Adrenal gland (tissue), 12 donors: ENCODE results near the gene GMDS. TPM values are rescaled to one million over a fixed set of nuclear protein-coding genes. Genes with fewer than 3 reads are reported as not detected.

Experiments
- DNase-seq, 7 donors: peaks; one replicate each; pipeline ENCODE4 v3.0.0-alpha.2; 2019 to 2020
- H3K27ac ChIP-seq, 5 donors: fragments of 200-600 bp; sonication (generic) in 4 of 5; 1 replicate in 3 of 5; 2 replicates in 2 of 5; pipeline versions ENCODE4 v1.5.1 to v1.8.0; 2016 to 2020; ENCODE audit warnings: mild to moderate bottlenecking in 1 of 5
- H3K27me3 ChIP-seq: fragments of 200-600 bp; 2 replicates; pipeline ENCODE4 v1.8.0; 2021
- H3K36me3 ChIP-seq, 2 donors: fragments of 200-600 bp; replicated peaks in 1 of 2; 1 replicate in 1 of 2; 2 replicates in 1 of 2; pipeline versions ENCODE4 v1.5.1 to v1.8.0; 2018 to 2022
- H3K4me1 ChIP-seq, 2 donors: fragments of 200-600 bp; replicated peaks in 1 of 2; 1 replicate in 1 of 2; 2 replicates in 1 of 2; pipeline versions ENCODE4 v1.5.1 to v1.8.0; 2018 to 2021
- H3K4me3 ChIP-seq, 4 donors: fragments of 200-600 bp; sonication (generic) in 3 of 4; one replicate each; pipeline ENCODE4 v1.5.1; 2016 to 2018
- H3K9me3 ChIP-seq, 3 donors: fragments of 200-600 bp; sonication (generic) in 1 of 3; replicated peaks in 1 of 3; 1 replicate in 2 of 3; 2 replicates in 1 of 3; pipeline versions ENCODE4 v1.5.1 to v1.8.0; 2016 to 2021
- POLR2A ChIP-seq, 2 donors: fragments of 450-650 bp; IDR thresholded peaks; one replicate each; pipeline ENCODE4 v1.6.1; 2017; ENCODE audit warnings: antibody characterized with exemption in 2 of 2, mild to moderate bottlenecking in 2 of 2, moderate library complexity in 1 of 2
- WGBS, 4 donors: extraction: QIAGEN DNeasy Blood & Tissue Kit in 2 of 4; methylation state at CpG; one replicate each; pipeline versions ENCODE4 v1.1.5 to v1.1.7; 2013 to 2017; 5-methylcytosine and 5-hydroxymethylcytosine counted together
- intact Hi-C, 2 donors: fragments of 100-400 bp; cut with DNase I; formaldehyde crosslinking; loops; one replicate each; pipeline versions ENCODE4 v1.14.1 to v1.15.0; 2022 to 2023
- polyA plus RNA-seq, 3 donors: library from polyadenylated mRNA; stranded (reverse); fragments of 200-250 nt in 2 of 3; fragments of 350-450 nt in 1 of 3; fragmentation: Illumina TruSeq in 1 of 3; extraction: RNeasy Lipid Tissue Mini Kit (QIAGEN cat#74804) in 1 of 3; gene quantifications; one replicate each; pipeline ENCODE4 v1.2.3, GENCODE V29; 2013 to 2014
- total RNA-seq, 9 donors: library from RNA; depleted of rRNA in 4 of 9; stranded (reverse); fragments of >200 nt in 4 of 9; fragments of 120-200 nt in 1 of 9; fragmentation: NEBNext Ultra II Directional in 1 of 9; extraction: Animal tissue kit (Norgen Biotek cat#: 25700) in 1 of 9; gene quantifications; one replicate each; pipeline versions ENCODE4 v1.1.0 to v1.2.4, GENCODE V29; 2013 to 2023
- TF ChIP-seq, protein P1 (sequence below), 6 experiments: fragments of 450-650 bp in 4 of 6; fragments of 200-600 bp in 2 of 6; sonication (generic) in 1 of 6; IDR thresholded peaks; 1 replicate in 5 of 6; 2 replicates in 1 of 6; pipeline versions ENCODE4 v1.5.1 to v1.8.0; 2016 to 2021; ENCODE audit warnings: antibody characterized with exemption in 6 of 6, mild to moderate bottlenecking in 2 of 6, moderate library complexity in 1 of 6
- donor health status: healthy with polysubstance abuse.
- donor health status: Bipolar disorder and iron deficiency.
- donor health status: DM: yes; HTN: yes; CAD: no.
- donor health status: DM: no; HTN: no; CAD: no.
- donor health status: DM: no; HTN: no; CAD: no.
- donor health status: DM: yes; HTN: yes; CAD: no.

The GMDS gene
- total and polyA plus RNA-seq, 12 donors = 8.5 to 39.2 (median 15.2) TPM

DNA sequence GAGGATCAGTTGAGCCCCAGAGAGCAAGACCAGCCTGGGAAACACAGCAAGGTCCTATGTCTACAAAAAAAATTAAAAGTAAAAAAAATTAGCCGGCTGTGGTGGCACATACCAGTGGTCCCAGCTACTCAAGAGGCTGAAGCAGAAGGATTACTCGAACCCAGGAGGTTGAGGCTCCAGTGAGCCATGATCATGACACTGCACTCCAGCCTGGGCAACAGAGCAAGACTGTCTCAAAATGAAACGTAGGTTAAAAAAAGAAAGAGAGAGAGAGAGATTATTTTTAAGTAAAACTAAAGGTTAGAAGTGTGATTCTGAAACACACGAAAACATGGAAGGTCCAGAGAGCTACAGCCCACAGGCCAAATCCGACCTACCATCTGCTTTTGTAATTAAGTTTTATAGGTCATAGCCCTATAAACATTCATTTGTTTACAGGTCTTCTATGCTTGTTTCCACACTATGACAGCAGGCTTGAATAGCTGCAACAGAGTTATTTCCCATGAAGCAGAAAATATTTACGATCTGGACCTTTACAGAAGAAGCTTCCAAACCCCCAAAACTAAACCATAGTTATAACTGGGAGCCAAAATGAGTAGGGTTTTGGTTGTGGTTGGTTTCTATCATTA lies 279.7 kb downstream of the GMDS start:
- TF ChIP-seq POLR2A (IDR thresholded peaks at IDR 0.05) = no peak
- TF ChIP-seq, protein P1, sequence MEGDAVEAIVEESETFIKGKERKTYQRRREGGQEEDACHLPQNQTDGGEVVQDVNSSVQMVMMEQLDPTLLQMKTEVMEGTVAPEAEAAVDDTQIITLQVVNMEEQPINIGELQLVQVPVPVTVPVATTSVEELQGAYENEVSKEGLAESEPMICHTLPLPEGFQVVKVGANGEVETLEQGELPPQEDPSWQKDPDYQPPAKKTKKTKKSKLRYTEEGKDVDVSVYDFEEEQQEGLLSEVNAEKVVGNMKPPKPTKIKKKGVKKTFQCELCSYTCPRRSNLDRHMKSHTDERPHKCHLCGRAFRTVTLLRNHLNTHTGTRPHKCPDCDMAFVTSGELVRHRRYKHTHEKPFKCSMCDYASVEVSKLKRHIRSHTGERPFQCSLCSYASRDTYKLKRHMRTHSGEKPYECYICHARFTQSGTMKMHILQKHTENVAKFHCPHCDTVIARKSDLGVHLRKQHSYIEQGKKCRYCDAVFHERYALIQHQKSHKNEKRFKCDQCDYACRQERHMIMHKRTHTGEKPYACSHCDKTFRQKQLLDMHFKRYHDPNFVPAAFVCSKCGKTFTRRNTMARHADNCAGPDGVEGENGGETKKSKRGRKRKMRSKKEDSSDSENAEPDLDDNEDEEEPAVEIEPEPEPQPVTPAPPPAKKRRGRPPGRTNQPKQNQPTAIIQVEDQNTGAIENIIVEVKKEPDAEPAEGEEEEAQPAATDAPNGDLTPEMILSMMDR (IDR thresholded peaks at IDR 0.05) = no peak
- Histone ChIP-seq H3K27ac (no peak overlapping the region), H3K4me3 (no peak overlapping the region), H3K36me3 (no peaks in the 10 kb centered on the region), H3K27me3 (no peaks in the 10 kb centered on the region), H3K9me3 (no peaks in the 10 kb centered on the region), H3K4me1 (no peaks in the 10 kb centered on the region)
- intact Hi-C loops = no loop called here
- no peak for DNase-seq
- 74 to 85% (median 79%) methylated on average over 6 of the region's 6 CpGs for WGBS, 4 donors

DNA sequence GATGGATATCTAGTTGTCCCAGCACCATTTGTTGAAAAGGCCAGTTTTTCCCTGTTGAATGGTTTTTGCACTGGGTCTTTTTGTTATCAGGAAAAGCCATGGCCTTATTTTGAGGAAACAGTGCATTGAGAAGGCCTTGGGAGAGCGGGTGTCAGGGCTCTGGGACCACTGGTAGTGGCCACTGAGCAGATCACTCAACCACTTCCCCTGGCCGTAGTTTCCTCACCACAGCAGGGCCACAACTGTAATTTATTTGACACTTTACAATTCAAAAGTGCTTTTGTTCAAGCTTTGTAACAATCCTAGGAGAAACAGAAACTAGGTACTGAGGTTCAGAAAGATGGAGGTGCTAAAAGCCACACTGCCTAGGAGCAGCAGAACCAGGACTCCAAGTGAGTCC lies 281.8 kb downstream of the GMDS start:
- WGBS, 4 donors = 83 to 100% (median 87%) methylated on average over 2 of the region's 2 CpGs
- intact Hi-C loops = no loop called here
- TF ChIP-seq, protein P1 (IDR thresholded peaks at IDR 0.05) = no peak
- no peak for TF ChIP-seq POLR2A (IDR thresholded peaks at IDR 0.05)
- H3K9me3 ChIP-seq = no peaks in the 10 kb centered on the region
- H3K27ac ChIP-seq = no peak overlapping the region
- H3K27me3 ChIP-seq = no peaks in the 10 kb centered on the region
- H3K4me1 ChIP-seq = no peaks in the 10 kb centered on the region
- no peaks in the 10 kb centered on the region for H3K36me3 ChIP-seq
- H3K4me3 ChIP-seq = no peak overlapping the region
- no peak for DNase-seq

DNA sequence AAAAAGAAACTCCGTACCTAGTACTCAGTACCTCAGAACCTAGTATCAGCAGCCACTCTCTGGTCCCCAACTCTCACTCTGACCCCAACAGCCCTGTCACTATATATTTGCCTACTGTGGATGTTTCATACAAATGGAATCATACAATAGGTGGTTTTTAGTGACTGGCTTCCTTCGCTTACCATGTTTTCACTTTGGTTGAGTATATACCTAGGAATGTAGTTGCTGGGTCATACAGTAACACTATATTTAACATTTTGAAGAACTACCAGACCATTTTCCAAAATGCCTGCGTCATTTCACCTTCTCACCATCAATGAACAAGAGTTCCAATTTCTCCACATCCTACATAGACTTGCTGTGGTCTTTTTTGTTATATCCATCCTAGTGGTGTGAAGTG lies 283.2 kb downstream of the GMDS start:
- Histone ChIP-seq H3K27me3 (no peaks in the 10 kb centered on the region), H3K4me1 (no peaks in the 10 kb centered on the region), H3K9me3 (no peaks in the 10 kb centered on the region), H3K4me3 (no peak overlapping the region), H3K27ac (no peak overlapping the region), H3K36me3 (no peaks in the 10 kb centered on the region)
- WGBS, 4 donors = 95 to 99% (median 97%) methylated on average over 3 of the region's 3 CpGs
- intact Hi-C loops = no loop called here
- no peak for DNase-seq
- no peak for TF ChIP-seq POLR2A (IDR thresholded peaks at IDR 0.05)
- TF ChIP-seq, protein P1 (IDR thresholded peaks at IDR 0.05) = no peak

DNA sequence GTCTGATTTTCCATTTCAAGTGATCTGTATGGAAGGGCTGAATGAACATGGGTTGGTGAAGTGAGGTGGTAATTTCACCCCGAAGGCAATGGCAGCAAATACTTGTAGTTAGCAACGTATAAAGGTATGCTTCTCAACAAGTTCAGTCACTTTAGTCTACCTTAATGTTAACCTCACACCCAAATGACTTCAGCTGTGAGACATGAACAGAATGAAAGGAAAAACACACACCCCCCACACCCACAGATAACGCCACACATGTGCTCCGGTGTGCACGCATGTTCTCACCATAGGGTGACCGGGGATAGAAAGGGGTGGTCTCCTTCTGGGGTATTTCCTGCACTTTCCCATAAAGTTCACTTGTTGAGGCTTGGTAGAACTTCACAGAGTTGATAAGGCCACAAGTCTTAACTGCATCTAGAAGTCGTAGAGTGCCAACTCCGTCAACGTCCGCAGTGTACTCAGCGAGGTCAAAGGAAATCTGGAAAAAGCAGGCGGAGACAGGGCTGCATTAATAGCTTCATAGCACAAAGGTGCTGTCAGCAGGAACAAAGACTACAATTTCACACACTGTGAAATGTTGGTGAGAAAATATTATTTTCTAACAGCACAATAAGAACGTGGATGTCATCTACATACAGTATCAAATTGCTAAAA lies 284.8 kb downstream of the GMDS start:
- Histone ChIP-seq H3K36me3 (no peaks in the 10 kb centered on the region), H3K9me3 (no peaks in the 10 kb centered on the region), H3K27me3 (no peaks in the 10 kb centered on the region), H3K4me3 (no peak overlapping the region), H3K27ac (no peak overlapping the region), H3K4me1 (no peaks in the 10 kb centered on the region)
- no peak for TF ChIP-seq POLR2A (IDR thresholded peaks at IDR 0.05)
- TF ChIP-seq, protein P1 (IDR thresholded peaks at IDR 0.05) = no peak
- WGBS, 4 donors = 92 to 94% (median 94%) methylated on average over 13 of the region's 13 CpGs
- intact Hi-C loops = no loop called here
- DNase-seq = no peak
